Left lung (tissue), 10 donors: ENCODE data around the gene AMN. TPM values are rescaled to one million over a fixed set of nuclear protein-coding genes. Genes with fewer than 3 reads are reported as not detected.

Source experiments
- ATAC-seq: fragments of 200-7000 bp; cut with Tn5 transposase; one replicate; pipeline ENCODE4 v1.9.1; 2020; ENCODE audit warnings: moderate library complexity
- DNase-seq, 4 donors: peaks; one replicate each; pipeline ENCODE4 v3.0.0-alpha.2; 2013 to 2020
- H3K27ac ChIP-seq, 2 donors: fragments of 200-600 bp; sonication (generic) in 1 of 2; one replicate each; pipeline versions ENCODE4 v1.5.0 to v1.8.0; 2020 to 2021
- H3K27me3 ChIP-seq, 2 donors: fragments of 200-600 bp; sonication (generic) in 1 of 2; one replicate each; pipeline versions ENCODE4 v1.5.0 to v1.8.0; 2020 to 2021
- H3K36me3 ChIP-seq, 2 donors: fragments of 200-600 bp; sonication (generic) in 1 of 2; one replicate each; pipeline versions ENCODE4 v1.5.0 to v1.8.0; 2020 to 2021
- H3K4me1 ChIP-seq, 2 donors: fragments of 200-600 bp; one replicate each; pipeline ENCODE4 v1.8.0; 2021
- H3K4me3 ChIP-seq, 2 donors: fragments of 200-600 bp; sonication (generic) in 1 of 2; one replicate each; pipeline versions ENCODE4 v1.5.0 to v1.8.0; 2020 to 2021; ENCODE audit warnings: mild to moderate bottlenecking in 1 of 2
- H3K9me3 ChIP-seq, 2 donors: fragments of 200-600 bp; sonication (generic) in 1 of 2; one replicate each; pipeline versions ENCODE4 v1.5.0 to v1.8.0; 2020 to 2021
- CTCF ChIP-seq, 2 donors: fragments of 200-600 bp; sonication (generic) in 1 of 2; IDR thresholded peaks; one replicate each; pipeline versions ENCODE4 v1.5.0 to v1.8.0; 2021; ENCODE audit warnings: antibody characterized with exemption in 2 of 2
- intact Hi-C, 2 donors: fragments of 100-400 bp; cut with DNase I; formaldehyde crosslinking; loops; one replicate each; pipeline versions ENCODE4 v1.11.2 to v1.14.2; 2022
- polyA plus RNA-seq, 6 donors: library from polyadenylated mRNA; unstranded; fragments of 120-200 nt; gene quantifications; one replicate each; pipeline ENCODE4 v1.2.1, GENCODE V29; 2013; ENCODE audit not compliant: insufficient read length in 6 of 6
- total RNA-seq, 2 donors: library from RNA; stranded (reverse); fragmentation: NEBNext Ultra II Directional; extraction: Animal tissue kit (Norgen Biotek cat#: 25700); gene quantifications; one replicate each; pipeline ENCODE4 v1.2.1, GENCODE V29; 2021
- donor health status: DM: no; HTN: yes; CAD: no.
- donor health status: DM: no; HTN: no; CAD: no.

The AMN gene
- total and polyA plus RNA-seq, 8 donors = 0.30 to 23.2 (median 1.1) TPM

DNA sequence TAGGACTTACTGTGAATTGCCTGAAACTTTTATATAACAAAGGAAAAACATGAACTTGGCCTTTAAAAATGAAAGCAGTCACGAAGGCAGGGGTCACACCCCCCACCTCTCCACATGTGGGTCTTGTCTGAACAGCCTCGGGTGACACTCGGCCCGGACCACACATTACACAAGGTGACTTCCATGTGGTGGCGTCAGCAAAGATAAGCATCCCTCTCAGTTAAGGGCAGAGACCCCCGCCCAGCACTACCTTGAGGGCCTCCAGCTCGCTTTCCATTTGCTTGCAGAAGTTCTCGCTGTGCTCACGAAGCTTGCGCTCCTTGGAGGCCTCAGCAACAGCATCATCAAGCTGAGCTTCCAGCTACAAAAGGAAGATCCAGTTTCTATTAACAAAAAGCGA lies 47.4 kb downstream of the AMN start:
- Histone ChIP-seq H3K27me3 (no peaks in the 10 kb centered on the region), H3K4me1 (peaks cover 0 to 4% of the 10 kb centered on the region in 2 donors), H3K36me3 (peaks cover 0 to 98% of the 10 kb centered on the region in 2 donors), H3K4me3 (no peak overlapping the region), H3K9me3 (no peaks in the 10 kb centered on the region), H3K27ac (no peak overlapping the region)
- TF ChIP-seq CTCF (IDR thresholded peaks at IDR 0.05) = no peak
- intact Hi-C loops = no loop called here
- no peak for DNase-seq
- no peak for ATAC-seq

GRCh38 chr14:102970496-102970895 lies 48.0 kb downstream of the AMN start:
- intact Hi-C loops = no loop called here
- Histone ChIP-seq H3K4me3 (no peak overlapping the region), H3K4me1 (peaks cover 0 to 4% of the 10 kb centered on the region in 2 donors), H3K9me3 (no peaks in the 10 kb centered on the region), H3K27ac (no peak overlapping the region), H3K36me3 (peaks cover 0 to 98% of the 10 kb centered on the region in 2 donors), H3K27me3 (no peaks in the 10 kb centered on the region)
- TF ChIP-seq CTCF (IDR thresholded peaks at IDR 0.05) = no peak
- no peak for DNase-seq
- ATAC-seq = no peak

DNA sequence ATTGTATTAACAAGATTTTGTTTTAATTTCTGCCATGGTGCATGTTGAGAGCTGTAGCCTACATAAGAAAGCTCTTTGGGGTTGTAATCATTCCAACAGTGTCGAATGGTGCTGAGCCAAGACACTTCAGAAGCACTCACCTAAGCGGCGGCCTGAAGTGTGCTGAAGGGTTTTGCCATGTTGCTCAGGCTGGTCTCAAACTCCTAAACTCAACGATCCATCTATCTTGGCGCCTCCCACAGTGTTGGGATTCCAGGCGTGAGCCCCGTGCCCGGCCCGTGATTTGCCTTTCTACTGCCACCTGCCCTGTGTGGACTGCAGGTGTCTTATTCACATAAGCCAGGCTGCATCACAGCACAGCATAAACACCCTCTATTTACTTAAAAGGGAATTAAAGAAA lies 48.9 kb downstream of the AMN start:
- TF ChIP-seq CTCF (IDR thresholded peaks at IDR 0.05) = no peak
- intact Hi-C loops = no loop called here
- Histone ChIP-seq H3K27ac (no peak overlapping the region), H3K27me3 (no peaks in the 10 kb centered on the region), H3K36me3 (peaks cover 0 to 98% of the 10 kb centered on the region in 2 donors), H3K9me3 (no peaks in the 10 kb centered on the region), H3K4me3 (no peak overlapping the region), H3K4me1 (peaks cover 0 to 4% of the 10 kb centered on the region in 2 donors)
- ATAC-seq (peak; percentile 87), DNase-seq (no peak)

GRCh38 chr14:102971836-102972606 lies 49.6 kb downstream of the AMN start:
- ATAC-seq (no peak), DNase-seq (no peak)
- TF ChIP-seq CTCF (IDR thresholded peaks at IDR 0.05) = no peak
- H3K4me3 ChIP-seq = no peak overlapping the region
- H3K27ac ChIP-seq = no peak overlapping the region
- H3K27me3 ChIP-seq = no peaks in the 10 kb centered on the region
- no peaks in the 10 kb centered on the region for H3K9me3 ChIP-seq
- intact Hi-C loops = no loop called here
- peaks cover 0 to 4% of the 10 kb centered on the region in 2 donors for H3K4me1 ChIP-seq
- peaks cover 0 to 98% of the 10 kb centered on the region in 2 donors for H3K36me3 ChIP-seq

- no peak for DNase-seq
- peaks cover 0 to 4% of the 10 kb centered on the region in 2 donors for H3K4me1 ChIP-seq
- H3K4me3 ChIP-seq = no peak overlapping the region
- no peak for TF ChIP-seq CTCF (IDR thresholded peaks at IDR 0.05)
- H3K27ac ChIP-seq = no peak overlapping the region
- intact Hi-C loops = no loop called here
- no peak for ATAC-seq
- peaks cover 0 to 97% of the 10 kb centered on the region in 2 donors for H3K36me3 ChIP-seq
- no peaks in the 10 kb centered on the region for H3K9me3 ChIP-seq
- H3K27me3 ChIP-seq = no peaks in the 10 kb centered on the region
Measured at GRCh38 chr14:102973706-102974285, 51.3 kb downstream of the AMN start.
